8988T (cell line): ENCODE data around the gene PRDX2.

Source experiments
- DNase-seq: peaks from one replicate; pipeline ENCODE4 v3.0.0; 2011

PRDX2 gene

DNA sequence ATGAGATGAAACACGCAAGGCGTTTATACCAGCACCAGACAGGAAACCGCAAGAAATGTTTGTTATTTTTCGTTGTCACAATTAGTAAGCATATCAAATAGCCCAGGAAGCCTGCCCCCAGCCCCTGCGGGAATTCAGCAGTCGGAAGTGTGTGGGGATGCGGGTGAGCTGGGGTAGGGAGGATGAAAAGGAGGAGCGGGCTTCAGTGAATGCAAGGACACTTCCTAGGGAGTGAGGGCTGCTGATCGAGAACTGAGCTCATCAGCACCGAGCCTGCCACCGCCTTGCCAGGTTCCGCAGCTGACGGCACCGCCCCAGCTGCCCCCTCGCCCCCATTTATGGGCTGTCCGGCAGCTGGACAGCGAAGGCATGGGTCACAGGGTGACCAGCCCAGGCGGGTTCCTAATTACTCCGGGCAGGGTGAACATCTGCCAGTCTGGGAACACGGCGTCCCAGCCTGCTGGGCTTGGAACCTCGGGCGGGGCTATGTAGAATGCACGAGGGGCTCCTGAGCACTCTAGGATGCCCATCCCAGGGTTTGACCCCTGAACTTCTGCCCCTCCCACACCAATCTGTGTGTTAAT, 51.6 kb downstream of the PRDX2 start:
- DNase-seq: no peak

DNA sequence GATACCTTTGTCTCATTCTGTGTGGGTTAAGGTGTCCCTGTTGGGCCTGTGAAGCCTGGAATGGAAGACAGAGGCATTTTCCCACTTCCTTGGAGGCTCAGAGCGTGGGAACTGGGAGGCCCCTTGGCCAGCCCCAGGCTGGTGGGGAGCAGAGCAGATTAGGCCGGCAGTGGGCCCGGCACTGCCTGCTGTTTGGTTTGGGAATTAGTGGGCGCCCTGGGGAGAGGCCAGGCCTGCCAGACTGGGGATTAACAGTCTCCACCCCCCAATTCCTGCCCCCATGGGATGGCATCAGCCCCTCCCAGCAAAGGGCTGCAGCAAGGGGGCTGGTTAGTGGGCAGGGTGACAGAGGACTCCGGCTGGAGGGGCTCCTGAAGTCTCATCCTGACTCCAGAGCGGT, 53.1 kb downstream of the PRDX2 start:
- peak; percentile 13 for DNase-seq
